HG02938 (cell line): Measurements from ENCODE around the gene SYNE2.

Experiments used
- ATAC-seq: cut with Tn5 transposase; IDR thresholded peaks from one replicate; pipeline ENCODE4 v1.9.1; 2021; ENCODE audit warnings: mild to moderate bottlenecking, moderate library complexity; ENCODE audit not compliant: unreplicated experiment

The SYNE2 gene

GRCh38 chr14:63960926-63961567 is 108.2 kb downstream of the SYNE2 start:
- ATAC-seq = no peak

GRCh38 chr14:63962906-63963305 is 110.1 kb downstream of the SYNE2 start:
- ATAC-seq = no peak

- ATAC-seq = no peak
Measured at GRCh38 chr14:63963439-63963838, 110.6 kb downstream of the SYNE2 start.

- ATAC-seq = no peak
Measured at GRCh38 chr14:63964113-63964512, 111.3 kb downstream of the SYNE2 start.

GRCh38 chr14:63966407-63966806 is 113.6 kb downstream of the SYNE2 start:
- no peak for ATAC-seq

- ATAC-seq = no peak
Measured at GRCh38 chr14:63972323-63972932, 119.6 kb downstream of the SYNE2 start.

- no peak for ATAC-seq
Measured at GRCh38 chr14:63974176-63974575, 121.4 kb downstream of the SYNE2 start.

- no peak for ATAC-seq
Measured at GRCh38 chr14:63981569-63981968, 128.8 kb downstream of the SYNE2 start.

GRCh38 chr14:63982156-63982555 is 129.4 kb downstream of the SYNE2 start:
- ATAC-seq = no peak

GRCh38 chr14:63982629-63983028 is 129.8 kb downstream of the SYNE2 start:
- ATAC-seq = no peak

GRCh38 chr14:63986789-63987533 is 134.2 kb downstream of the SYNE2 start:
- ATAC-seq = no peak

- no peak for ATAC-seq
Measured at GRCh38 chr14:63988579-63988978, 135.8 kb downstream of the SYNE2 start.

- ATAC-seq = no peak
Measured at GRCh38 chr14:63991833-63992232, 139.0 kb downstream of the SYNE2 start.

GRCh38 chr14:63992858-63993257 is 140.1 kb downstream of the SYNE2 start:
- ATAC-seq = no peak

- no peak for ATAC-seq
Measured at GRCh38 chr14:63993992-63994391, 141.2 kb downstream of the SYNE2 start.

GRCh38 chr14:63995285-63995684 is 142.5 kb downstream of the SYNE2 start:
- no peak for ATAC-seq

- ATAC-seq = no peak
Measured at GRCh38 chr14:63996016-63996415, 143.2 kb downstream of the SYNE2 start.

GRCh38 chr14:63996625-63997220 is 143.9 kb downstream of the SYNE2 start:
- no peak for ATAC-seq

GRCh38 chr14:64000749-64001148 is 147.9 kb downstream of the SYNE2 start:
- ATAC-seq = no peak

GRCh38 chr14:64005822-64006221 is 153.0 kb downstream of the SYNE2 start:
- no peak for ATAC-seq

GRCh38 chr14:64008016-64008415 is 155.2 kb downstream of the SYNE2 start:
- ATAC-seq = no peak

GRCh38 chr14:64012003-64012402 is 159.2 kb downstream of the SYNE2 start:
- no peak for ATAC-seq
